ENCODE data around the gene PTPA. TPM values are rescaled to one million over a fixed set of nuclear protein-coding genes. Genes with fewer than 3 reads are reported as not detected.

The PTPA gene
- total RNA-seq (2022) (90.8 and 91.8 TPM in 2 replicates), Bru-seq, nascent RNA (percentile 58 among the genes with signal in this experiment), BruChase-seq, experiment 1, labeled RNA remaining after a 6-hour chase (percentile 72 among the genes with signal in this experiment), BruChase-seq, experiment 2, labeled RNA remaining after a 2-hour chase (percentile 60 among the genes with signal in this experiment)
- long read RNA-seq, partial matches to known transcripts, result 12 of 16 reads
- long read RNA-seq, other reads (novel, unspliced or antisense), result 1 of 16 reads

DNA sequence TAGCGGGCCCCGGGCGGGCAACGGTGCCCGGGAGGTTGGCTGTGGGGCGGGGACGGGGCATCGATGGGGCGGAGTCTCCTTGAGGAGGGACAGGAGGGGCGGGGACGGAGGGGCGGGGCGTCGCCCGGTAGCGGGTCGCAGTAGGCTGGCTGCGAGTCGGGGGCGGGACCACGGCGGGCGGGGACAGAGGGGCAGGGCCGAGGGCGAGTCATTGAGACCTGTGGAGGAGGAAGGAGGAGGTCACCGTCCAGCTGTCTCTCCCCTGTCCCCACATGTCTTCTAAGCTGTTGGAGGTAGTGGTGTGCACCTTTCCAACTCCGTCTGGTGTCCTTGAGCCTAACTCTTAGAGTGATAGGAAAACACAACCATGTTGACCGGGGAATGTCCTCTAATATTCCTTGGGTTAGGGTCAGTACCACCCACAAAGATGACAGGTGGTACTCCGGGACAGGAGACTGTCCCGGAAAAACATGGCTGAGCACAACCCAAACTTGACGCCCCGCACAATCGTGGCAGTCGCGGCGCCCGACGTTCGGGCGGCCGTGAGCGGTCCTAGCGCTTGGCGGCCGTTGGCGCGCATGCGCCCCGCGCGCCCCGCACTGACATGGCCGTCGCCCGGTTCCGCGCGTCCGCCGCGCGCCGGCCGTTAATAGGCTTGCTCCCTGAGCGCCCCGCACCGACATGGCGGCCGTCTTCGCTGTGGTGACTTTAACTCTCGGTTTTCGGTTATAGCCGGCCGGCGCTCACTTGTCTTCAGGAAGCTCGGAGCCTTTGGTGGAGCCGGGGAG is at the start of gene PTPA, which contains the start of gene CRAT:
Gene PTPA, plus strand, starts transcription at position 676 of the 788 bp plus-strand sequence. CDS start 186 bp downstream, outside the sequence.
Gene CRAT, minus strand, starts transcription at position 54 of the 788 bp plus-strand sequence. CDS start 284 bp downstream, outside the sequence.
- CTCF ChIA-PET, result interaction anchor here (0.6 to 1.4 kb wide), 4 partner anchors 15 to 473 kb away, joined by 3 read pairs; no protein-coding TSS in a partner anchor

GRCh38 chr9:129063061-129063460 is 48.2 kb upstream of the PTPA start:
- intact Hi-C loops (cut with micrococcal nuclease), result no loop called here
- H3K4me3 Mint-ChIP-seq (ENCODE audit: unreplicated experiment), result no peak overlapping the region
- H3K27me3 Mint-ChIP-seq (ENCODE audit: insufficient read depth, unreplicated experiment), result no peaks in the 10 kb centered on the region
- no peaks in the 10 kb centered on the region for H3K9me3 Mint-ChIP-seq (ENCODE audit: unreplicated experiment)
- ChIA-PET POLR2A (no interaction called here), CTCF (no interaction called here)
- H3K27ac Mint-ChIP-seq (ENCODE audit: low read depth, unreplicated experiment), result no peak overlapping the region
- BruUV-seq (replicated peaks), result no TSS peak
- TF ChIP-seq, protein P1, sequence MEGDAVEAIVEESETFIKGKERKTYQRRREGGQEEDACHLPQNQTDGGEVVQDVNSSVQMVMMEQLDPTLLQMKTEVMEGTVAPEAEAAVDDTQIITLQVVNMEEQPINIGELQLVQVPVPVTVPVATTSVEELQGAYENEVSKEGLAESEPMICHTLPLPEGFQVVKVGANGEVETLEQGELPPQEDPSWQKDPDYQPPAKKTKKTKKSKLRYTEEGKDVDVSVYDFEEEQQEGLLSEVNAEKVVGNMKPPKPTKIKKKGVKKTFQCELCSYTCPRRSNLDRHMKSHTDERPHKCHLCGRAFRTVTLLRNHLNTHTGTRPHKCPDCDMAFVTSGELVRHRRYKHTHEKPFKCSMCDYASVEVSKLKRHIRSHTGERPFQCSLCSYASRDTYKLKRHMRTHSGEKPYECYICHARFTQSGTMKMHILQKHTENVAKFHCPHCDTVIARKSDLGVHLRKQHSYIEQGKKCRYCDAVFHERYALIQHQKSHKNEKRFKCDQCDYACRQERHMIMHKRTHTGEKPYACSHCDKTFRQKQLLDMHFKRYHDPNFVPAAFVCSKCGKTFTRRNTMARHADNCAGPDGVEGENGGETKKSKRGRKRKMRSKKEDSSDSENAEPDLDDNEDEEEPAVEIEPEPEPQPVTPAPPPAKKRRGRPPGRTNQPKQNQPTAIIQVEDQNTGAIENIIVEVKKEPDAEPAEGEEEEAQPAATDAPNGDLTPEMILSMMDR (IDR thresholded peaks at IDR 0.05; ENCODE audit: unreplicated experiment), result no peak
- H3K36me3 Mint-ChIP-seq (ENCODE audit: insufficient read depth, unreplicated experiment), result peaks cover 54% of the 10 kb centered on the region
- no peaks in the 10 kb centered on the region for H3K4me1 Mint-ChIP-seq (ENCODE audit: insufficient read depth, unreplicated experiment)
- no peak for DNase-seq (ENCODE audit: unreplicated experiment)

More for the DNA sequence above, at the start of gene PTPA, which contains the start of gene CRAT:
- POLR2A ChIA-PET, result interaction anchor here (0.6 to 3.5 kb wide), 12 partner anchors 11 to 1670 kb away, joined by 3 to 12 read pairs (median 4); partner anchors contain the start of genes DOLPP1, MIGA2 and NTMT1
- peaks cover 4% of the 10 kb centered on the region for H3K36me3 Mint-ChIP-seq (ENCODE audit: insufficient read depth, unreplicated experiment)
- intact Hi-C loops (cut with micrococcal nuclease), result loop anchor here (2.0 kb wide), 1 partner anchor 66 kb away; no protein-coding TSS in a partner anchor
- peak; percentile 92 for DNase-seq (ENCODE audit: unreplicated experiment)
- peak within 1 kb of the TSS; percentile 89 for H3K4me3 Mint-ChIP-seq (ENCODE audit: unreplicated experiment)
- TF ChIP-seq, protein P1 (IDR thresholded peaks at IDR 0.05; ENCODE audit: unreplicated experiment), result no peak
- no peaks in the 10 kb centered on the region for H3K9me3 Mint-ChIP-seq (ENCODE audit: unreplicated experiment)
- H3K4me1 Mint-ChIP-seq (ENCODE audit: insufficient read depth, unreplicated experiment), result peaks cover 18% of the 10 kb centered on the region
- peak within 1 kb of the TSS; percentile 94 for H3K27ac Mint-ChIP-seq (ENCODE audit: low read depth, unreplicated experiment)
- no peaks in the 10 kb centered on the region for H3K27me3 Mint-ChIP-seq (ENCODE audit: insufficient read depth, unreplicated experiment)
- BruUV-seq (replicated peaks), result no TSS peak

GRCh38 chr9:129064499-129064908 is 46.7 kb upstream of the PTPA start:
- Mint-ChIP-seq H3K27me3 (ENCODE audit: insufficient read depth, unreplicated experiment) (no peaks in the 10 kb centered on the region), H3K9me3 (ENCODE audit: unreplicated experiment) (no peaks in the 10 kb centered on the region), H3K4me1 (ENCODE audit: insufficient read depth, unreplicated experiment) (no peaks in the 10 kb centered on the region), H3K36me3 (ENCODE audit: insufficient read depth, unreplicated experiment) (peaks cover 54% of the 10 kb centered on the region), H3K4me3 (ENCODE audit: unreplicated experiment) (no peak overlapping the region), H3K27ac (ENCODE audit: low read depth, unreplicated experiment) (no peak overlapping the region)
- CTCF ChIA-PET, result no interaction called here
- no TSS peak for BruUV-seq (replicated peaks)
- intact Hi-C loops (cut with micrococcal nuclease), result no loop called here
- POLR2A ChIA-PET, result interaction anchor here (0.7 kb wide), 1 partner anchor 17 kb away, joined by 3 read pairs; no protein-coding TSS in a partner anchor
- TF ChIP-seq, protein P1 (IDR thresholded peaks at IDR 0.05; ENCODE audit: unreplicated experiment), result no peak
- no peak for DNase-seq (ENCODE audit: unreplicated experiment)

- Mint-ChIP-seq H3K9me3 (ENCODE audit: unreplicated experiment) (no peaks in the 10 kb centered on the region), H3K36me3 (ENCODE audit: insufficient read depth, unreplicated experiment) (peaks cover 40% of the 10 kb centered on the region), H3K27me3 (ENCODE audit: insufficient read depth, unreplicated experiment) (no peaks in the 10 kb centered on the region), H3K27ac (ENCODE audit: low read depth, unreplicated experiment) (no peak overlapping the region), H3K4me1 (ENCODE audit: insufficient read depth, unreplicated experiment) (no peaks in the 10 kb centered on the region), H3K4me3 (ENCODE audit: unreplicated experiment) (no peak overlapping the region)
- intact Hi-C loops (cut with micrococcal nuclease), result no loop called here
- BruUV-seq (replicated peaks), result no TSS peak
- TF ChIP-seq, protein P1 (IDR thresholded peaks at IDR 0.05; ENCODE audit: unreplicated experiment), result no peak
- CTCF ChIA-PET, result no interaction called here
- no peak for DNase-seq (ENCODE audit: unreplicated experiment)
- POLR2A ChIA-PET, result interaction anchor here (0.8 to 0.9 kb wide), 2 partner anchors 13 to 32 kb away, joined by 3 read pairs; partner anchors contain the start of gene MIGA2
Observed at GRCh38 chr9:129068110-129068509, 43.1 kb upstream of the PTPA start.
